Activated naive CD8-positive, alpha-beta T cell treated with anti-CD3 and anti-CD28 coated beads, Interleukin-2, amount 50 U/mL, for 16 hours (primary cell): Measurements from ENCODE around the gene TNS4.
"Not testable (repeated sequence)": the region's sequence is repeated elsewhere in the genome, so short reads cannot be mapped to it uniquely, and the experiment has no call there.

ENCODE experiments used
- DNase-seq: peaks from one replicate; pipeline ENCODE4 v3.0.0-alpha.2; 2020; ENCODE audit warnings: low read depth, low spot score

TNS4 gene, protein sequence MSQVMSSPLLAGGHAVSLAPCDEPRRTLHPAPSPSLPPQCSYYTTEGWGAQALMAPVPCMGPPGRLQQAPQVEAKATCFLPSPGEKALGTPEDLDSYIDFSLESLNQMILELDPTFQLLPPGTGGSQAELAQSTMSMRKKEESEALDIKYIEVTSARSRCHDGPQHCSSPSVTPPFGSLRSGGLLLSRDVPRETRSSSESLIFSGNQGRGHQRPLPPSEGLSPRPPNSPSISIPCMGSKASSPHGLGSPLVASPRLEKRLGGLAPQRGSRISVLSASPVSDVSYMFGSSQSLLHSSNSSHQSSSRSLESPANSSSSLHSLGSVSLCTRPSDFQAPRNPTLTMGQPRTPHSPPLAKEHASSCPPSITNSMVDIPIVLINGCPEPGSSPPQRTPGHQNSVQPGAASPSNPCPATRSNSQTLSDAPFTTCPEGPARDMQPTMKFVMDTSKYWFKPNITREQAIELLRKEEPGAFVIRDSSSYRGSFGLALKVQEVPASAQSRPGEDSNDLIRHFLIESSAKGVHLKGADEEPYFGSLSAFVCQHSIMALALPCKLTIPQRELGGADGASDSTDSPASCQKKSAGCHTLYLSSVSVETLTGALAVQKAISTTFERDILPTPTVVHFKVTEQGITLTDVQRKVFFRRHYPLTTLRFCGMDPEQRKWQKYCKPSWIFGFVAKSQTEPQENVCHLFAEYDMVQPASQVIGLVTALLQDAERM

GRCh38 chr17:40501499-40501911, at the start of gene TNS4:
Gene TNS4 (minus strand): TSS chr17:40501623. CDS start chr17:40496425, 5,198 bp downstream.
- DNase-seq = no peak

GRCh38 chr17:40550608-40551007, 49.2 kb upstream of the TNS4 start:
- no peak for DNase-seq

GRCh38 chr17:40548982-40549685, 47.7 kb upstream of the TNS4 start:
- DNase-seq = no peak

- no peak for DNase-seq
These were observed 47.1 kb upstream of the TNS4 start for GRCh38 chr17:40548491-40548981.

- DNase-seq = no peak
These were observed 46.5 kb upstream of the TNS4 start for GRCh38 chr17:40547785-40548478.

DNA sequence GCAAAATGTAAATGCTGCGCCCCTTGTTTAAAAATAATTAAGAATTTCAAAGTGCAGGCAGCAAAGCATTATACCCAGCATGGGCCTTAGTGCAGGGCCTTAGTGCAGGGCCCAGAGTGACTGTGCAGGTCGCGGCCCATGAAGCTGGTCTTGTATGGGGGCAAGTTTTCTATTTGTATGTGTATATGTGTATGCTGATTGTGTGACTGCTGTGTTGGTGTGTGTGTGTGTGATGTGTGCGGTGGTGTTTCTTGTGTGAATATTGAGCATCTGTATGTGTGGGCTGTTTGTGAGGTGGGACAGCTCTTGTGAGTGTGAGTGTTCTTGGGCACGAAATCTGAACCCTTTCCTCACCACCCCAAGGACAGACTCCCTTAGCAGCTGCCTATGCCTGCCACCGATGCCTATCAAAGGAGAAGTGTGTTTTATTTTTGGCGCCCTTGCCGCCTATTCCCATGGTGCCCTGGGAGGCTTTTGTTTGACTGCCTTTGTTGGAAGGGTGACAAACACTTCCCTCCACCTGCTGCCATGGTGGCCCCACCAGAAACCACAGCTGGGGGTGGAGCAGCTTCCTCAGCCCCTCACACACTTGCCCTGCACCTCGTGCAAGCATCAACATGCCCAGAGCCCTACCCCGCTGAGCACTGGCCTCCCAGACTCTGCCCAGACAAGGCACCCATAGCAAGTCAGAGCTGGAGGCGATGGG, 45.8 kb upstream of the TNS4 start:
- no peak for DNase-seq

GRCh38 chr17:40546497-40546896, 45.1 kb upstream of the TNS4 start:
- not testable (repeated sequence) for DNase-seq

DNA sequence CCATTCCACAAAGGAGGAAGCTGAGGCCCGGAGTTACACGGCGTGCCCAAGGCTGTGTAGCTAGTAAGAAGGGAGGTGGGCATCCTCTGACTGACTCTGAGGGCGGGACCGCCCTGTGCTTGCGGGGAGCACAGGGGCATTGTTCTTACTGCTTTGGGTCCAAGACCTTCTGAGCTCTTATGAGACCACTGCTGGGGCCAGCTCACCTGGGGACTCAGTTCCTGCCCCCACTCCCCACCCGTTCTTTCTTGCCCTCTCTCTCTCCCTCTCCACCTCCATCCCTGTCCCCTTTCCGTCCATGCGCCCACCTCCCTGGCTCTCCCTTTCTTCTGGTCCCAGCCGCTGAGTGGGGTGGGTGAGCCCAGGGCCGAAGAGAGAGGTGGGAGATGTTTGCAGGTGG, 44.2 kb upstream of the TNS4 start:
- DNase-seq = no peak

DNA sequence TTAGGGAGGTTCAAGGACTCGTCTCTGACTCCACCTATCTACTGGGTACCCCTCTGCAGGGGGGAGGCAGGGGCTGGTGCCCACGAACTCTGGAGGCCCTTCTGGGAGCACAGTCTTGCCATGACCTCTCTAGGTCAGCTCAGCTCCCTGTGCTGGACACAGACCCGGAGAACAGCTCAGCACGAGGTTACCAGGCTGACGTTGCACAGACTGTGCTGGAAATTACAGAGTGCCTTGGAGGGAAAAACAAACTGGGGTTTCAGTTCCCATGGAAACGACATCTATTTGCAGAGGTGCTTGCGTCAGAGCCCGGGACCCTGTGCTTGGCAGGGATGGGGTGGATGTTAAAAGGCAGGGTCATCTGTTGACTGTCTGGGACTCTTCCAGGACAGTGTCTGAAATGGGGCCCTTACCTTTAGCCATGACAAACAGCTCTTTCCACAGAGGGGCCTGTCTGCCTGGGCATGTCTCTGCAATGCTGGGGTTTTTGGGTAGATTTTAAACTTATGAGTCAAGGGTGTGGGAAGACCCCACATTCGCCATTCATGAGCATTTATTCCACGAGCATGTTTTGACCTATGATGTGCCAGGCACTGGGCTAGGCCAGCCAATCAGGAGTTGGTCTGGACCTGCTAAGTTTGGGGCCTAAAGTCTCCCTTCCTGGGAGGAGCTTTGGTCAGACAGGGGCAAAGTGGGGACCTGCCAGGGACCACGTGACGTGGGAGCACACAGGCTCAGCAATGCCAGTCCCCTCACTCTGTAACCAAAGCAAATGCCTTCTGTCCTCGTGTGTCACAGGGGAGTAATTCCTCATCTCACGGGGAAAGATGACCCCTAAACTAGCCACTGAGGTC, 41.4 kb upstream of the TNS4 start:
- no peak for DNase-seq

DNA sequence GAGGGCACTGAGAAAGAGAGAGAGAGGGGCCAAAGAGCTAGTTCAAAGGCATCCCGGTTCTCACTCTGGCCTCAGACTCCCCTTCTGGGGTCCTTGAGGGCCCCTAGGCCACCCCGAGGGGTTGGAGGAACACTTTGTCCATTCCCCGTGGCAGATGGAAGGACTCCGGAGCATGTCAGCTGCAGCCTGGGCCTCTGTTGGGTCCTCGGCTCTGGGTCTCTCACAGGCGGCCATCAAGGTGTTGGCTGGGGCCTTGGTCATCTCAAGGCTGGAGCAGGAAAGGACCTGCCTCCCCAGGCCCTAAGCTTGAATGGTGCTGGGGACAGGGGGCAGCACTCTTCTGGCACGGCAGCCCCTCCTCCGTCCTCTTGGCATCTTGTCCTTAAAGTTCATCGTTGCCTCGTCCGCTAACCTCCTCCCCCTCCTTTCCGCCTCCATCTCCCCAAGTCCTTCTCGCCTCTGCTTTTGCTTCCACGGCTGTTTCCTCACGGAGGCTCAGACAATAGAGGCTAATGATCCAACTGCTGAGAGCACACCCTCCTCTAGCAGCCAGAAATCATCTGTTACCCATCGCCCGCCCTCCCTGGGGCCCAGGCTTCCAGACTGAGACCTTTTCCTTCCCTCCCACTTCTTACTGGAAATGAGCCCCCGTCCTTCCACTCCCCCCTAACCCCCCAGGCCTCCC, 40.6 kb upstream of the TNS4 start:
- DNase-seq = no peak

GRCh38 chr17:40541060-40541872, 39.8 kb upstream of the TNS4 start:
- no peak for DNase-seq

- DNase-seq = no peak
These were observed 39.0 kb upstream of the TNS4 start for GRCh38 chr17:40540448-40540847.

- DNase-seq = no peak
These were observed 38.4 kb upstream of the TNS4 start for GRCh38 chr17:40539711-40540411.

GRCh38 chr17:40538936-40539705, 37.7 kb upstream of the TNS4 start:
- no peak for DNase-seq

GRCh38 chr17:40538019-40538935, 36.9 kb upstream of the TNS4 start:
- DNase-seq = no peak
